Left renal pelvis (tissue), 4 donors: ENCODE data around the gene ZCCHC8. TPM values are rescaled to one million over a fixed set of nuclear protein-coding genes. Genes with fewer than 3 reads are reported as not detected.
"Not testable (repeated sequence)": the region's sequence is repeated elsewhere in the genome, so short reads cannot be mapped to it uniquely, and the experiment has no call there.

ENCODE experiments used
- DNase-seq, 4 donors: peaks; one replicate each; pipeline ENCODE4 v3.0.0-alpha.2; 2013; ENCODE audit warnings: low read depth in 4 of 4, low spot score in 3 of 4
- polyA plus RNA-seq, 4 donors: library from polyadenylated mRNA; unstranded; fragments of 120-200 nt; gene quantifications; one replicate each; pipeline ENCODE4 v1.2.1, GENCODE V29; 2013; ENCODE audit not compliant: insufficient read length in 4 of 4

Gene ZCCHC8
- polyA plus RNA-seq, 4 donors = 34.1 to 51.8 (median 41.8) TPM

GRCh38 chr12:122513028-122513427 is 12.3 kb upstream of the ZCCHC8 start:
- DNase-seq = not testable (repeated sequence)

GRCh38 chr12:122508163-122508562 is 7.4 kb upstream of the ZCCHC8 start:
- DNase-seq = no peak

GRCh38 chr12:122506393-122506938 is 5.7 kb upstream of the ZCCHC8 start:
- no peak for DNase-seq

- no peak for DNase-seq
Observed at GRCh38 chr12:122505419-122506051, 4.8 kb upstream of the ZCCHC8 start.

GRCh38 chr12:122503783-122504590 is 3.3 kb upstream of the ZCCHC8 start:
- DNase-seq = no peak

GRCh38 chr12:122503147-122503751 is 2.5 kb upstream of the ZCCHC8 start:
- DNase-seq = no peak

- DNase-seq = no peak
Observed at GRCh38 chr12:122501489-122501989, 807 bp upstream of the ZCCHC8 start.

- DNase-seq = peak; percentile 27 to 61 (median 48)
Observed at GRCh38 chr12:122499991-122500684, 594 bp downstream of the ZCCHC8 start.

- DNase-seq = no peak
Observed at GRCh38 chr12:122495258-122495657, 5.5 kb downstream of the ZCCHC8 start.

- not testable (repeated sequence) for DNase-seq
Observed at GRCh38 chr12:122493222-122493621, 7.5 kb downstream of the ZCCHC8 start.

GRCh38 chr12:122491991-122492390 is 8.7 kb downstream of the ZCCHC8 start:
- no peak for DNase-seq

- DNase-seq = no peak
Observed at GRCh38 chr12:122489038-122489437, 11.7 kb downstream of the ZCCHC8 start.

- DNase-seq = not testable (repeated sequence)
Observed at GRCh38 chr12:122487807-122488206, 12.9 kb downstream of the ZCCHC8 start.

GRCh38 chr12:122486805-122487426 is 13.8 kb downstream of the ZCCHC8 start:
- no peak for DNase-seq

GRCh38 chr12:122486360-122486759 is 14.4 kb downstream of the ZCCHC8 start:
- not testable (repeated sequence) for DNase-seq

- not testable (repeated sequence) for DNase-seq
Observed at GRCh38 chr12:122484385-122484784, 16.3 kb downstream of the ZCCHC8 start.

- no peak for DNase-seq
Observed at GRCh38 chr12:122483969-122484368, 16.8 kb downstream of the ZCCHC8 start.

- DNase-seq = no peak
Observed at GRCh38 chr12:122481861-122482260, 18.9 kb downstream of the ZCCHC8 start.

GRCh38 chr12:122480753-122481152 is 20.0 kb downstream of the ZCCHC8 start:
- DNase-seq = no peak

GRCh38 chr12:122474324-122474716 is 26.4 kb downstream of the ZCCHC8 start:
- DNase-seq = no peak
